Measurements from ENCODE around the gene THOP1. TPM values are rescaled to one million over a fixed set of nuclear protein-coding genes. Genes with fewer than 3 reads are reported as not detected.

THOP1 gene
- total and polyA plus RNA-seq, 4 donors: 23.8 to 71.9 (median 64.6) TPM

DNA sequence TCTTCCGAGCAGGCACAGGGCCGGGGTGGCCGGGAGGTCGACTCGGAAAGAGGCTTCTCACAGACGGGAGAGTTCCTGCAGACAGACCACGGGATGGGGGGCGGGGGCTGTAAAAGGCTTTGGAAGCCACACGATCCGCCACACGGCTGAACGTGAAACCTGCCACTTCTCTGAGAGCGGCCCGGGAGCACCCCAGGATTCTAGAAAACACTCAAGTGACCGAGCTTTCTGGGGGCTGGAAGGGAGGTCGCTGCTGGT lies 29.9 kb upstream of the THOP1 start:
- H3K9ac ChIP-seq (ENCODE audit: insufficient read depth in 1 of 2, low read length in 2 of 2): no peak overlapping the region
- H3K4me3 ChIP-seq: no peak overlapping the region
- TF ChIP-seq, protein P1, sequence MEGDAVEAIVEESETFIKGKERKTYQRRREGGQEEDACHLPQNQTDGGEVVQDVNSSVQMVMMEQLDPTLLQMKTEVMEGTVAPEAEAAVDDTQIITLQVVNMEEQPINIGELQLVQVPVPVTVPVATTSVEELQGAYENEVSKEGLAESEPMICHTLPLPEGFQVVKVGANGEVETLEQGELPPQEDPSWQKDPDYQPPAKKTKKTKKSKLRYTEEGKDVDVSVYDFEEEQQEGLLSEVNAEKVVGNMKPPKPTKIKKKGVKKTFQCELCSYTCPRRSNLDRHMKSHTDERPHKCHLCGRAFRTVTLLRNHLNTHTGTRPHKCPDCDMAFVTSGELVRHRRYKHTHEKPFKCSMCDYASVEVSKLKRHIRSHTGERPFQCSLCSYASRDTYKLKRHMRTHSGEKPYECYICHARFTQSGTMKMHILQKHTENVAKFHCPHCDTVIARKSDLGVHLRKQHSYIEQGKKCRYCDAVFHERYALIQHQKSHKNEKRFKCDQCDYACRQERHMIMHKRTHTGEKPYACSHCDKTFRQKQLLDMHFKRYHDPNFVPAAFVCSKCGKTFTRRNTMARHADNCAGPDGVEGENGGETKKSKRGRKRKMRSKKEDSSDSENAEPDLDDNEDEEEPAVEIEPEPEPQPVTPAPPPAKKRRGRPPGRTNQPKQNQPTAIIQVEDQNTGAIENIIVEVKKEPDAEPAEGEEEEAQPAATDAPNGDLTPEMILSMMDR (IDR thresholded peaks at IDR 0.05; ENCODE audit: control extremely low read depth, extremely low read depth): no peak
- ATAC-seq (ENCODE audit: insufficient read depth, low FRiP score) (no peak), DNase-seq (no peak)
- WGBS, 2 donors: 93 to 95% methylated on average over 16 of the region's 16 CpGs
- peaks cover 0 to 3% (median 0%) of the 10 kb centered on the region in 3 donors for H3K27me3 ChIP-seq (ENCODE audit: control insufficient read depth in 3 of 3, insufficient read depth in 3 of 3, low read length in 2 of 3)
- no peak overlapping the region for H3K27ac ChIP-seq (ENCODE audit: low read depth in 1 of 2, low read length in 1 of 2)
- H3K9me3 ChIP-seq (ENCODE audit: control insufficient read depth in 4 of 4, insufficient read depth in 3 of 4, low read length in 3 of 4): peaks cover 0 to 5% (median 0%) of the 10 kb centered on the region in 4 donors
- peaks cover 8 to 42% (median 11%) of the 10 kb centered on the region in 4 donors for H3K36me3 ChIP-seq (ENCODE audit: control insufficient read depth in 4 of 4, insufficient read depth in 4 of 4, low read length in 4 of 4)
- H3K4me1 ChIP-seq (ENCODE audit: control insufficient read depth in 5 of 5, insufficient read depth in 5 of 5, low read length in 5 of 5): no peaks in the 10 kb centered on the region

DNA sequence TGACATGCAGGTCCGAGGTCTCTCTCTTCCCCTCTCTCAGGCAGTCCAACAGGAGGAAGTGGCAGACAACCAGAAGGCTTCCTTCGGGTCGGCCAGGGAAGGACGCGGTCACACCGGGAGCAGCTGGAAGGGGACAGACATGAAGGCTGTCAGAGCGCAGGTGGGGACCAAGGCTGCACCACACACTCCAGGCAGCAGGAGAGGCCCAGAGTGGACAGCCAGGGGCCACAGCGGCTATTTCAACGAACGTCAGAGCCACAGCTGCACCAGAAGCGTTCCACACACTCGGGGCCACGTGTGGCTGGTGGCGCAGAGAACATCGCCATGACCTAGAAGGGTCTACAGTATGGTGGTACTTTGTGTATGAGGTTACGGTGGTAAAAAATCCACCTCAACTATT lies 29.5 kb upstream of the THOP1 start:
- TF ChIP-seq, protein P1 (IDR thresholded peaks at IDR 0.05; ENCODE audit: control extremely low read depth, extremely low read depth): no peak
- H3K9ac ChIP-seq (ENCODE audit: insufficient read depth in 1 of 2, low read length in 2 of 2): no peak overlapping the region
- ATAC-seq (ENCODE audit: insufficient read depth, low FRiP score): no peak
- H3K4me1 ChIP-seq (ENCODE audit: control insufficient read depth in 5 of 5, insufficient read depth in 5 of 5, low read length in 5 of 5): no peaks in the 10 kb centered on the region
- 91 to 92% methylated on average over 15 to 16 of the region's 16 CpGs for WGBS, 2 donors
- H3K27me3 ChIP-seq (ENCODE audit: control insufficient read depth in 3 of 3, insufficient read depth in 3 of 3, low read length in 2 of 3): no peaks in the 10 kb centered on the region
- H3K36me3 ChIP-seq (ENCODE audit: control insufficient read depth in 4 of 4, insufficient read depth in 4 of 4, low read length in 4 of 4): peaks cover 8 to 46% (median 11%) of the 10 kb centered on the region in 4 donors
- no peak for DNase-seq
- H3K4me3 ChIP-seq: no peak overlapping the region
- peaks cover 0 to 5% (median 0%) of the 10 kb centered on the region in 4 donors for H3K9me3 ChIP-seq (ENCODE audit: control insufficient read depth in 4 of 4, insufficient read depth in 3 of 4, low read length in 3 of 4)
- no peak overlapping the region for H3K27ac ChIP-seq (ENCODE audit: low read depth in 1 of 2, low read length in 1 of 2)

DNA sequence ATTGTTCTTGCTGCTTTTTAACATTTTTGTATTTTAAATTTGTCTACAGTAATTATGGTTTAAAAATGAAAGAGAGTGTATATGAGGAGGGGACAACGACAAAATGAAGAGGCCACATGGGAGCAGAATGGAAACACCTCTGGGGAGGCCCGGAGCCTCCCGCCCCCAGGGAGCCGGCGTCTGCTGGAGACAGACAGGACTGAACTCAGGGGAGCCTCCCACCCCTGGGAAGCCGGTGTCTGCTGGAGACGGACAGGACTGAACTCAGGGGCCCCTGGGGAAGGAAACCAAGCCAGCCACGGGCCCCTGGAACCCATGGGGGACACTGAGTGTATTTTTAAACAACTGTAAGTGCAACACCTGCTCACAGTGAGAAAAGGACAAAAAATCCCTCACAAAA lies 28.8 kb upstream of the THOP1 start:
- TF ChIP-seq, protein P1 (IDR thresholded peaks at IDR 0.05; ENCODE audit: control extremely low read depth, extremely low read depth): no peak
- H3K36me3 ChIP-seq (ENCODE audit: control insufficient read depth in 4 of 4, insufficient read depth in 4 of 4, low read length in 4 of 4): peaks cover 8 to 53% (median 11%) of the 10 kb centered on the region in 4 donors
- no peaks in the 10 kb centered on the region for H3K27me3 ChIP-seq (ENCODE audit: control insufficient read depth in 3 of 3, insufficient read depth in 3 of 3, low read length in 2 of 3)
- H3K4me3 ChIP-seq: no peak overlapping the region
- DNase-seq (no peak), ATAC-seq (ENCODE audit: insufficient read depth, low FRiP score) (no peak)
- no peak overlapping the region for H3K9ac ChIP-seq (ENCODE audit: insufficient read depth in 1 of 2, low read length in 2 of 2)
- no peak overlapping the region for H3K27ac ChIP-seq (ENCODE audit: low read depth in 1 of 2, low read length in 1 of 2)
- no peaks in the 10 kb centered on the region for H3K4me1 ChIP-seq (ENCODE audit: control insufficient read depth in 5 of 5, insufficient read depth in 5 of 5, low read length in 5 of 5)
- peaks cover 0 to 5% (median 0%) of the 10 kb centered on the region in 4 donors for H3K9me3 ChIP-seq (ENCODE audit: control insufficient read depth in 4 of 4, insufficient read depth in 3 of 4, low read length in 3 of 4)
- WGBS, 2 donors: 87 to 88% methylated on average over 8 of the region's 8 CpGs

Measured in lung (tissue), 12 donors.